GM19043 (cell line): ENCODE measurements around the gene COL11A2.

ENCODE experiments used
- ATAC-seq: cut with Tn5 transposase; IDR thresholded peaks from one replicate; pipeline ENCODE4 v1.9.1; 2021; ENCODE audit warnings: low read depth; ENCODE audit not compliant: unreplicated experiment

The COL11A2 gene

GRCh38 chr6:33123732-33124524, 68.3 kb downstream of the COL11A2 start:
- ATAC-seq = no peak

GRCh38 chr6:33123181-33123580, 69.1 kb downstream of the COL11A2 start:
- ATAC-seq = no peak

GRCh38 chr6:33120001-33120400, 72.3 kb downstream of the COL11A2 start:
- no peak for ATAC-seq

DNA sequence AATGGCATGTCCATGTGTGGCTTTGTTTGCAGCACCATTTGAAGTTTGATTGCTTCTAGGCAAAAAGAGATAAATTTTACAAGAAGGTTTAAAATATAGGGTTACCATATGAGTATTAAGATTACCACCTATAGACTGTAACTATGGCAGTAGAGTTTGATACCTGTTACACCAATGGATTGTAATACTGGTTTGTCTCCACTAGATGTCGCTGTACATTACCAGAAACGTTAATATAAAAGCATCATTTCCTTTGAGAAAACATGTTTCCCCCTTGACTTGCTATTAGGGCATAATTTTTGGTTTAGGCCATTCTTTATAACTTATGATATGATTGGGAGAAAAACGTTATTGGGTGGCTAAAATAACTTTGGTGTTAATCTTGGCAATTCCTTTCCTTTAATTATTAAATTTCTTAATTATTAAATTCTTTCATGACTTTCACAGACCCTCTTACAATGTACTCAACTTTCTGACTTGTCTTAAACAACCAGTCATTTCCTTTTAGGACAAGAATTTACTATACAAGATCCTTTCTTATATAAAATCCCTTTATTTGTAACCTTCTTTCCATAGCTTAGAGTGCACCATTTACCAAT, 73.6 kb downstream of the COL11A2 start:
- ATAC-seq = no peak

DNA sequence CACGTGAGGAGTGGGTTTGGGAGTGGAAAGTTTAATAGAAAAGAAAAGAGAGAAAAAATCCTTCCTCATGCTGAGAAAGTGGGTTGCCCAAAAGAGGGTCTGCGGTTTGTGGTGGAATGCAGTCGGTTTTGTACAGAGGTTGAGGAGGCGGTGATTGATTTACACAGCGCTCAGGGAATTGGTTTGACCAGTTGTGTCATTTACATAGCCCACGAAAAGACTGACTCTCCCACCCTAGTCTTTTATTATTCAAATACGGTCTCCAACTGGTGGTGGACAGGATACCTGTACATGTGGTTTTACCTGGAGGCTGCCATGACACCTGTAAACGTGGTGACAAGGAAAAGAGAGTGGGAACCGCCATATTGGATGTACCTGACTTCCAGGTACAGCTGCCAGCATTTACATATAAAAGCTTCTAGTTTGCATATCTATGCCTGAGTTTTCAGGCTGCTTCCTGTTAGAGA, 74.4 kb downstream of the COL11A2 start:
- no peak for ATAC-seq

DNA sequence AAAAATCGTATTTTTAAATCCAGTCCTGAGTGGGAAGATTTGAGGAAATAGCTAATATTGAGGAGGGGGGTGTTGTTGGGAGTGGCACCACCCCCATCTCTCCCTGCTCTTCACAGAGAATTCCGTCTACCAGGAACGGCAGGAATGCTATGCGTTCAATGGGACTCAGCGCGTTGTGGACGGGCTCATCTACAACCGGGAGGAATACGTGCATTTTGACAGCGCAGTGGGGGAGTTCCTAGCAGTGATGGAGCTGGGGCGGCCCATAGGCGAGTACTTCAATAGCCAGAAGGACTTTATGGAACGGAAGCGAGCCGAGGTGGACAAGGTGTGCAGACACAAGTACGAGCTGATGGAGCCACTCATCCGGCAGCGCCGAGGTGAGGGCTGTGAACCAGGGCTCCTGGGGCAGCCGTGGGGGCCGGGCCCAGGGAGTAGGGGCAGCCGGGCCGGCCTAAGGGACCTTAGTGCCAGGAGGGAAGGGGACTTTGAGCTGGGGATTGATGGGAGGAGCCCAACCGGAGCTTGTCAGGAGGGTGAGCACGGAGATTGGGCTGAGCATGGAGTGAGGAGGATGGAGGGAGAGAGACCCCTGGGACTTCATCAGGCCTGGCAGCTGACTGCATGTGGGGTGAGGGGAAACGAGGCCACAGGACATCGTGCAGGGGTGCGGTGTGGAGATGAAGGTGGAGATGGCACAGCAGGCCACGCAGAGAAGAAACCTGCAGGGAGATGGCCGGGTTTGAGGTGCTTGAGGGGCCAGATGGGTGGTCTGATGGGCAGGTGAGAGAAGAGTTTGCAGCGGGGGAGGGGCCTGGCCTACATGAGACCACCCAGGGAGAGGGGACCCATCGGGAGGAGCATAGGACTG, 75.2 kb downstream of the COL11A2 start:
- ATAC-seq = no peak

DNA sequence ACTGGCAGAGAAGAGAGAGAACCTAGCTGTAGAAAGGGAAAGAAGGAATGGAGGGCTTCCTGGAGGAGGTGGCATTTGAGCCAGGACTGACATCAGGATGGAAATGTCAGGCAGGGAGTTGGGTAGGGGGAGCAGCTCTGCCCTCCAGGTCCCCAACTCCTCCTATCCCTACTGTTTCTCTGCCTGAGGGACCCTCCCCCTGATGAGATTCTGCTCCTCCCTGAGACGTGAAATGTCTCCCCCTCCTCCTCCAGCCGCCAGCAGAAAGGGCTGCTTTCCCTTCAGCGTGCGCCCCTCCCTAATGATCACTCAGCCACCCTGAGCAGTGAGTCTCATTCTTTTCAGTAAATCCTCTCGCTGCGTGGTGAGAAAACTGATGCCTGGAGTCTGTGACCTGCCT, 75.8 kb downstream of the COL11A2 start:
- no peak for ATAC-seq

GRCh38 chr6:33114406-33114805, 77.9 kb downstream of the COL11A2 start:
- no peak for ATAC-seq

DNA sequence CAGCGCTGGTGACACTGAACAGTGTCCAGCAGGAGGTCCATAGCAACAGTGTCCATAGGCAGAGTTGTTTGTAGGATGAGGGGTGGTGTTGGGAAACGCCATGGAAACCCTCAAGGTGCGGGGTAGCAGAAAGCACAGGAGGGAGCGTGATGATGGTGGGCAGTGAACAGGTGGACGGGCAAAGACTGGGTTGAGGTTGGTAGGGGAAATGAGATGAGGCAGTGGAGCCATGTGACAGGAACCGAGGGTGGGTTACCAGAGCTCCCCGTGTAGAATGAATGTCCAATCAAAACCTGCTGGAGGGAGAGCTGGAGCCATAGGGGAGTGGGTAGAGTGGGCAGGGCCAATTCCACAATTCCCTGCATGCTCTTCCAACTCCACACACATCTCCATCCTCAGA, 78.5 kb downstream of the COL11A2 start:
- no peak for ATAC-seq
